Measurements from ENCODE around the gene CAMSAP1.

Gene CAMSAP1

DNA sequence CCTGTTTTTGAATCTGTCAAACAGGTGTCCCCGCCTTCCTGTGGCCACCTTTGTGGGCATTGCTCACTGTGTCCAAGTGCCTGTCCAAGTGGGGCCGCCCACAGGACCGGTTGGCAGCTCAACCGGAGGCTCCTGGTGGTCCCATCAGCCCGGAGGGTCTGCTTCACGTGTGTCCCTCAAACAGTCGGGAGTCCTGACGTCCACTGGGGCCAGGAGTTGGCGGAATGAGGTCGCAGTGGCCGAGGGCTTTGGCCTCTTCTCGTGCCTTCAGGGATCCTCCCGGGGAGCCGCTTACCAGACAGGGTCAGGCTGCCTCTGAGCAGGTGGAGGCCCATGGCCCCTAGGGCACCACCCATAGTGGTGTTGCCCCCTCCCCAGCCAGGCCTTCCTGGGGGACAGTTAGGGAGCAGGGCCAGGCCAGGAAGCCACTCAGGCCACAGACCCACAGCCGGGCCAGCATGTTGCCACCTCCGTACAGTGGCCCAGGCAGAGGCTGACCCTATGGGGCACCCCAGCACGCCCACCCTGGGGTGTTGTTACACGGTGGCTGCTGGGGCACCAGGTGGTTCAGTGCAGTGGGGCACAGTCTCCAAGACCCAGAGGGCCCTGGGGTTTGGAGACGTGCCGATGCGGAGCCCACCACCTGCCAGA, 135.8 kb downstream of the CAMSAP1 start:
- no peak for DNase-seq

- DNase-seq = no peak
These were observed 136.6 kb downstream of the CAMSAP1 start for GRCh38 chr9:135770771-135771170.

DNA sequence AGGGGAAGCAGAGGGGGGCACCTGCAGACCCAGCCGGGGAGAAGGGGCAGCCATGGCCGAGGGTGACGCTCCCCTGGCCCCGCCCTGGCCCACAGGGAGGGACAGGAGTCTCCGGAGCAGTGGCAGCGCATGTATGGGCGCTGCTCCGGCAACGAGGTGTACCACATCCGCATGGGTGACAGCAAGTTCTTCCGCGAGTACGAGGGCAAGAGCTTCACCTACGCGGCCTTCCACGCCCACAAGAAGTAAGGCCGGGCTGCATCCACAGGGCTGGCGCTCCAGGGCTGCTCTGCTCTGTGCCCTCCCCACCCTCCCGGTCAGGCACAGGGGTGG, 137.2 kb downstream of the CAMSAP1 start:
- no peak for DNase-seq

GRCh38 chr9:135769489-135770202, 137.7 kb downstream of the CAMSAP1 start:
- DNase-seq = no peak

- DNase-seq = no peak
These were observed 138.7 kb downstream of the CAMSAP1 start for GRCh38 chr9:135768516-135769218.

DNA sequence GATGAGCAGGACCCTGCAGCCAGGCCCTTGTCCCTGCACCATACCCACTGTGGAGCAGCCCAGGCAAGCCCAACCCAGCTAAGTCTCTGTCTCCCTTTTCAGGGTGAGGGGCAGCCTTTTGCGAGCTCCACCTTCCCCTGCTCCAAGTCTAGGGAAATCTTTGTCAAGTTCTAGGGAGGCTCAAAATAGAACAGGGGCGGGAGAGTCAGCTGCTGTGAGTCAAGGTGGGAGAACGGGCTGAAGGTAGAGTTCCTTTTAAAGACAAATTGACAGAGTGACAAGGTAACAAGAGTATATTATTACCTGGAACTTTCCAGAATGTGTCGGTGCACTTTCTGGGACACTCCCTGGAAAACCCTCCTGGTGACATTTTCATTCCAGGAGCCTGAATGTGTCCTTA, 140.6 kb downstream of the CAMSAP1 start:
- no peak for DNase-seq

- DNase-seq = no peak
These were observed 141.1 kb downstream of the CAMSAP1 start for GRCh38 chr9:135766251-135766650.

GRCh38 chr9:135765416-135765815, 141.9 kb downstream of the CAMSAP1 start:
- no peak for DNase-seq

DNA sequence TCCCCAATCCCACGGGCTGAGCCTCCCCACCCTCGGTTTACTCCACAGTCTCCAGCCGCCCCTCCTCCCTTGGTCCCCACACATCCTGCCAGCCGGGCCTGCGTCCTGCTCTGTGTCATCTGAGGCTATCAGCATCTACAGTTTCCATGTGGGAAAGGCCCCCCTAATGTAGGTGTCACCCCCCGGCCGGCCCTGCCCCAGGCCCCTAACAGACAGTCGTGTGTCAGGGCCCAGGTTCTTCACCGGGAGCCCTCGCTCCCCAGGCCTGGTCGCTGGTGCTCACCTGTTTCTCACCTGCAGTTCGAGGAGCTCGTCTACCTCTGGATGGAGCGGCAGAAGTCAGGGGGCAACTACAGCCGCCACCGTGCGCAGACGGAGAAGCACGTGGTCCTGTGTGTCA, 142.6 kb downstream of the CAMSAP1 start:
- no peak for DNase-seq

DNA sequence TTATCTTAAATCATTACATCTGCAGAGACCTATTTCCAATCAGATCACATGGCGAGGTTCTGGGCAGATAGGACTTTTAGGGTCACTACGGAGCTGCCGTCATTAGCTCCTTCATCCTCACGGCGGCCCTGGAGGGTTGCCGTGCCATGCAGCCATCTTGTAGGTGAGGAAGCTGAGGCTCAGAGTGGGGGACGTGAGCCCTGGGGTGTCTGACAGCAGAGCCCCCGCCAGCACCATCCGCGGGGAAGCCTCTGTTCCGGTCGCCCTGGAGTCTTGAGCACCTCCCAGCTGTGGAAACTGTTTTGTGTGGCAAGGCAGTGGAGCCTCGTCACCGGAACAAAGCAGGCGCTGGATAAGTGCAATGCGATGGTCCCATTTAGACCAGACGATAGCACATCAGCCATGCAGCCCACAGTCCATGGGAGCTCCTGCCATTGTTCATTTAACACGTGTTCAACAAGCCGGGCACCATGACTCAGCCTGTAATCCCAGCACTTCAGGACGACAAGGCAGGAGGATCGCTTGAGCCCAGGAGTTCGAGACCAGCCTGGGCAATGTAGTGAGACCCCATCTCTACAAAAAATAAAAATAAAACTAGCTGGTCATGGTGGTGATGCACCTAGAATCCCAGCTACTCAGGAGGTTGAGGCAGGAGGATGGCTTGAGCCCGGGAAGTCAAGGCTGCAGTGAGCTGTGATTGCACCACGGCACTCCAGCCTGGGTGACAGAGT, 143.5 kb downstream of the CAMSAP1 start:
- DNase-seq = no peak

DNA sequence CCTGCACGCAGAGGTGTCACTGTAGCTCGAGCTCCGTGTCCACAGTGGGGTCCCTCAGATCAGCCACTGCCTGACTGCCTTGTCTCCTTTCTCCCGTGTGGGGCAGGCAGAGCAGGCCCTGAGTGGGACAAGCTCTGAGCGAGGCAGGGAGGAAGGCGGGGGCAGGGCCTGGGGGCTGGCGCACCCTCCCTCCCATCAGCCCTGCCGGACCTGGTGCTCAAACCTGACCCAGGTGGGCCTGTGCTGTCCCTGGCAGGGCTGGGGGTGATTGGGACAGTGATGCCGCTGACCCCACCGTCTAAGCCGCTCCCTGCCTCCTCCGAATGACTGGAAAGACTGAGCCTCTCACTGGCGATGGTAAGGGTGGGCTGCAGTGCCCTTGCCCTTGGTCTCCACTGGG, 144.4 kb downstream of the CAMSAP1 start:
- no peak for DNase-seq

GRCh38 chr9:135761845-135762168, 145.5 kb downstream of the CAMSAP1 start:
- no peak for DNase-seq

GRCh38 chr9:135761150-135761844, 146.0 kb downstream of the CAMSAP1 start:
- DNase-seq = no peak

DNA sequence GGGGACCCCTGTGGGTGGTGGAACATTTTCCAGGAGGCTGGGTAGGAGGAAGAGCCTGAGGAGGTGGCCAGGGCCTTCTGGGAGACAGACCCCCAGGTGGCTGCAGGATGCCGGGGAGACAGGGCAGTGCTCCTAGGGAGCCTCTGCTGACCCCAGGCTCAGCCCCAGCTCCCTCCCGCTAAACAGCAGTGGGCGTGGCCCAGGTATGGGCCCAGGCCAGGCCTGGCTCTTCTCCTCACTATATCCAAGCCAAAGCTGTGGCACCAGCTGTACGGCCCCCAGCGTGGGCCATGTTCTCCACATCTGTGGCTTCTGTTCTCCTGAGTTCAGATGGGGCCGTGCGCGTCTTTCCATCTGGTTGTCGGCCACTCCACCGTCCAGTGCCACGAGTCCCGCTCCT, 146.9 kb downstream of the CAMSAP1 start:
- DNase-seq = no peak

DNA sequence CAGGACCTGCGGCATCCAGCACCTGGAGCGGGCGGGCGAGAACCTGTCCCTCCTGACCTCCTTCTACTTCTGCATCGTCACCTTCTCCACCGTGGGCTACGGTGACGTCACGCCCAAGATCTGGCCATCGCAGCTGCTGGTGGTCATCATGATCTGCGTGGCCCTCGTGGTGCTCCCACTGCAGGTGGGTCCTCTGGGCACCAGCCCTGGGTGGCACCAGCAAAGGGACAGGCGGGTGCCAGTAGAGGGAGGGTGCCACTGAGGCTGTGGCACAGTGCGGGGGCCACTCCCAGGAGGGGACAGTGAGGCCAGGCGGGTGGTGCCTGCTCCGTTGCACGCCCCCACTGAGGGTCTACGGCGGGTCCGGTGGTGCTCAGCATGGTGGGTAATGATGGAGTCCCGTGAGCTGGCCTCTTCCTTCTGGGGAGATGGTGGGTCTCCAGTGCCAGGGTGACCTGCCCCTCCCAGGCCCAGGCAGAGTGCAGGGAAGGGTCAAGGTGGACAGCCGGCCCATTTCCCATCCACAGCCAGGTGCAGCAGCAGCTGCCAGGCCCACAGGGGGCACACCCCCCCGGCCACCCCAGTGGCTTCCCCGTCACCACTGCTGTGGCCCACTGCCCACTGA, 147.6 kb downstream of the CAMSAP1 start:
- no peak for DNase-seq

- DNase-seq = no peak
These were observed 148.5 kb downstream of the CAMSAP1 start for GRCh38 chr9:135758870-135759269.
